Keratinocyte (primary cell): ENCODE results near the gene ATP8A2. TPM values are rescaled to one million over a fixed set of nuclear protein-coding genes. Genes with fewer than 3 reads are reported as not detected.

Source experiments
- DNase-seq: peaks from one replicate; pipeline ENCODE4 v3.0.0-alpha.2; 2011; ENCODE audit warnings: low read depth, missing footprints, low spot score
- FAIRE-seq: peaks from 2 replicates; lab custom pipeline; 2011; peaks lifted over from hg19 to GRCh38; lab: Jason Lieb, UNC
- H2AFZ ChIP-seq: 2 replicates; pipeline ENCODE4 v1.6.0; 2012; ENCODE audit warnings: low read length, control low read depth, inconsistent platforms; ENCODE audit not compliant: control insufficient read depth
- H3K27ac ChIP-seq: 2 replicates; pipeline ENCODE4 v1.5.1; 2011; ENCODE audit warnings: low read length; ENCODE audit not compliant: control insufficient read depth, insufficient read depth
- H3K27me3 ChIP-seq: 3 replicates; pipeline ENCODE4 v1.6.0; 2011; ENCODE audit warnings: low read length; ENCODE audit not compliant: control insufficient read depth, insufficient read depth; ENCODE audit errors: extremely low read depth
- H3K36me3 ChIP-seq, 2 experiments: 2 replicates in 1 of 2; 3 replicates in 1 of 2; pipeline ENCODE4 v1.5.1; 2011; ENCODE audit warnings: low read length in 2 of 2, mild to moderate bottlenecking in 1 of 2; ENCODE audit not compliant: control insufficient read depth in 2 of 2, insufficient read depth in 2 of 2; ENCODE audit errors: extremely low read depth in 1 of 2
- H3K4me1 ChIP-seq: 3 replicates; pipeline ENCODE4 v1.5.1; 2011; ENCODE audit warnings: low read length; ENCODE audit not compliant: control insufficient read depth, insufficient read depth; ENCODE audit errors: extremely low read depth
- H3K4me2 ChIP-seq: 3 replicates; pipeline ENCODE4 v1.6.0; 2011; ENCODE audit warnings: low read depth, low read length; ENCODE audit not compliant: control insufficient read depth, insufficient read depth; ENCODE audit errors: extremely low read depth
- H3K4me3 ChIP-seq, 3 experiments: fragments of 200-600 bp in 1 of 3; sonication (generic) in 1 of 3; 2 replicates in 2 of 3; 3 replicates in 1 of 3; pipeline ENCODE4 v1.5.1; 2011 to 2016; ENCODE audit warnings: low read length in 3 of 3, mild to moderate bottlenecking in 3 of 3, control low read depth in 2 of 3, inconsistent platforms in 1 of 3, low read depth in 1 of 3, mixed read lengths in 1 of 3, mixed run types in 1 of 3, moderate library complexity in 1 of 3; ENCODE audit not compliant: control insufficient read depth in 2 of 3, insufficient read depth in 2 of 3; ENCODE audit errors: extremely low read depth in 1 of 3
- H3K79me2 ChIP-seq: 2 replicates; pipeline ENCODE4 v1.6.0; 2012; ENCODE audit warnings: low read length; ENCODE audit not compliant: control insufficient read depth, insufficient read depth
- H3K9ac ChIP-seq: 3 replicates; pipeline ENCODE4 v1.6.0; 2011; ENCODE audit warnings: low read length; ENCODE audit not compliant: control insufficient read depth, insufficient read depth; ENCODE audit errors: extremely low read depth
- H3K9me1 ChIP-seq: 3 replicates; pipeline ENCODE4 v1.6.0; 2011; ENCODE audit warnings: low read length; ENCODE audit not compliant: control insufficient read depth, insufficient read depth; ENCODE audit errors: extremely low read depth
- H3K9me3 ChIP-seq: 2 replicates; pipeline ENCODE4 v1.5.1; 2012; ENCODE audit warnings: low read depth, low read length; ENCODE audit not compliant: control insufficient read depth
- H4K20me1 ChIP-seq: 3 replicates; pipeline ENCODE4 v1.6.0; 2011; ENCODE audit warnings: low read length; ENCODE audit not compliant: control insufficient read depth, insufficient read depth; ENCODE audit errors: extremely low read depth
- EZH2 ChIP-seq: IDR thresholded peaks from one replicate; pipeline ENCODE4 v1.6.1; 2012; ENCODE audit warnings: inconsistent platforms, mild to moderate bottlenecking, low read length, moderate library complexity
- dilution Hi-C: fragments of 300-500 bp; cut with MboI; formaldehyde crosslinking; loops from one replicate; pipeline ENCODE4 v1.7.0; 2020; ENCODE audit warnings: low sequenced_read_pairs; ENCODE audit not compliant: extremely low pct_ligation_motif_present
- polyA plus RNA-seq, 5 experiments: library from polyadenylated mRNA; depleted of rRNA in 3 of 5; stranded (reverse) in 3 of 5; stranded (forward) in 1 of 5; unstranded in 1 of 5; fragments of >200 nt; gene quantifications; 1 replicate in 1 of 5; 2 replicates in 3 of 5; 3 replicates in 1 of 5; pipeline versions ENCODE4 v1.2.1 to v1.2.3, GENCODE V29; 2011 to 2012; ENCODE audit warnings: missing spikeins in 2 of 5, low read depth in 1 of 5, low replicate concordance in 1 of 5
- TF ChIP-seq, protein P1 (sequence below), 3 experiments: IDR thresholded peaks in 1 of 3; conservative IDR thresholded peaks in 1 of 3; optimal IDR thresholded peaks in 1 of 3; 2 replicates in 2 of 3; 3 replicates in 1 of 3; pipeline versions ENCODE3 to v1.5.1; 2011; ENCODE audit warnings: low read length in 3 of 3, mild to moderate bottlenecking in 3 of 3, moderate library complexity in 2 of 3, control low read depth in 1 of 3, inconsistent platforms in 1 of 3; ENCODE audit not compliant: insufficient read depth in 2 of 3; ENCODE audit errors: extremely low read depth in 1 of 3

The ATP8A2 gene
- polyA plus RNA-seq, 1 donor (not counting 4 experiments of a cell fraction or from before 2014, with no cell fraction given), result 0.16 TPM

DNA sequence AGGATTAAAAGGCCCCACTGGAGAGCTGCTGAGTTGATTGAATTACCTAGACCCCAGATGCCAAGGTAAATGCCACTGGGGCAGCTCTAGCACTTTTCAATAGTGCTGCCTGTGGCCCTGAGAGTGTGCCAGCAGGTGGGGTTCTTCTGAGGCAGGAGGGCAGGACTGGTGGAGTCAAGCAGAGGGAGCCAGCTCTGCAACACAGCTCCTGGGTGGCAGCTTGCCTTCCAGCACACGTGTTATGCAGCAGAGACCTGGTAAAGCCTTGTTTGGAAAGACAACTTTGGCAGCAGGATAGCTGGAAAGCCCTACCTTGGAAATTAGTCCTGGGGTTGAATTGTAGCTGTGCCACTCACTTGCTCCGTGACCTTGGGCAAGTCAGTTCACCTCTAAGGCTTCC, 306.6 kb downstream of the ATP8A2 start:
- Histone ChIP-seq H3K79me2 (no peaks in the 10 kb centered on the region), H3K27me3 (no peaks in the 10 kb centered on the region)

DNA sequence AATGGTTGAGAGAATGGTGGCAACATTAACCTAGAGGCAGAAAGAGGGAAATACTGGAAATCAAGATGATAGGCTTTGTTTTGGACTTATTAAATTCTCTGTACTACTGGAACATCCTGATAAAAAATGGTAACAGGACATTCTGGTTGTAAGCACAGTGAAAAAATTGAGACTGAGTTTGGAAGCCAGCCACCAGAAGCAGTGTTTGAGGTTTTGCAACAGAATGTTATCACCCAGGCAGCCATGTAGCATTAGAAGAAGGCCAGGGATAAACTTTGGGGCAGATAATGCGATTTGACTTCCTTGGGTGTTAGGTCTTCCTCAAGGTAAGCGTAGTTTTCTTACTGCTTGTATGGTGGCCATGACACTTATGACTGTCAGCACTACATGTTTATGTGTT, 307.4 kb downstream of the ATP8A2 start:
- no peaks in the 10 kb centered on the region for H3K36me3 ChIP-seq
- TF ChIP-seq EZH2, result no peak
- TF ChIP-seq, protein P1, sequence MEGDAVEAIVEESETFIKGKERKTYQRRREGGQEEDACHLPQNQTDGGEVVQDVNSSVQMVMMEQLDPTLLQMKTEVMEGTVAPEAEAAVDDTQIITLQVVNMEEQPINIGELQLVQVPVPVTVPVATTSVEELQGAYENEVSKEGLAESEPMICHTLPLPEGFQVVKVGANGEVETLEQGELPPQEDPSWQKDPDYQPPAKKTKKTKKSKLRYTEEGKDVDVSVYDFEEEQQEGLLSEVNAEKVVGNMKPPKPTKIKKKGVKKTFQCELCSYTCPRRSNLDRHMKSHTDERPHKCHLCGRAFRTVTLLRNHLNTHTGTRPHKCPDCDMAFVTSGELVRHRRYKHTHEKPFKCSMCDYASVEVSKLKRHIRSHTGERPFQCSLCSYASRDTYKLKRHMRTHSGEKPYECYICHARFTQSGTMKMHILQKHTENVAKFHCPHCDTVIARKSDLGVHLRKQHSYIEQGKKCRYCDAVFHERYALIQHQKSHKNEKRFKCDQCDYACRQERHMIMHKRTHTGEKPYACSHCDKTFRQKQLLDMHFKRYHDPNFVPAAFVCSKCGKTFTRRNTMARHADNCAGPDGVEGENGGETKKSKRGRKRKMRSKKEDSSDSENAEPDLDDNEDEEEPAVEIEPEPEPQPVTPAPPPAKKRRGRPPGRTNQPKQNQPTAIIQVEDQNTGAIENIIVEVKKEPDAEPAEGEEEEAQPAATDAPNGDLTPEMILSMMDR (optimal IDR thresholded peaks at IDR 0.05 in 1 of 3, IDR thresholded peaks at IDR 0.05 in 1 of 3, conservative IDR thresholded peaks at IDR 0.05 in 1 of 3; ENCODE audit: extremely low read depth in 1 of 3, insufficient read depth in 2 of 3, low read length in 3 of 3), result no peak
- dilution Hi-C loops, result no loop called here
- H3K79me2 ChIP-seq, result no peaks in the 10 kb centered on the region
- H3K9ac ChIP-seq, result no peak overlapping the region
- H3K4me2 ChIP-seq, result no peak overlapping the region
- no peak overlapping the region for H2AFZ ChIP-seq
- no peak overlapping the region for H3K4me3 ChIP-seq
- DNase-seq, result no peak
- H4K20me1 ChIP-seq, result no peaks in the 10 kb centered on the region
- no peaks in the 10 kb centered on the region for H3K9me3 ChIP-seq
- H3K4me1 ChIP-seq, result no peaks in the 10 kb centered on the region
- no peaks in the 10 kb centered on the region for H3K27me3 ChIP-seq
- no peak for FAIRE-seq
- H3K27ac ChIP-seq, result no peak overlapping the region
- H3K9me1 ChIP-seq, result no peaks in the 10 kb centered on the region

More for the DNA sequence above, 306.6 kb downstream of the ATP8A2 start:
- Histone ChIP-seq H3K4me1 (no peaks in the 10 kb centered on the region), H3K36me3 (no peaks in the 10 kb centered on the region), H3K9me3 (no peaks in the 10 kb centered on the region), H3K9me1 (no peaks in the 10 kb centered on the region), H3K9ac (no peak overlapping the region), H2AFZ (no peak overlapping the region), H3K4me3 (no peak overlapping the region), H4K20me1 (no peaks in the 10 kb centered on the region), H3K4me2 (no peak overlapping the region), H3K27ac (no peak overlapping the region)
- FAIRE-seq (no peak), DNase-seq (no peak)
- TF ChIP-seq, protein P1 (optimal IDR thresholded peaks at IDR 0.05 in 1 of 3, IDR thresholded peaks at IDR 0.05 in 1 of 3, conservative IDR thresholded peaks at IDR 0.05 in 1 of 3; ENCODE audit: extremely low read depth in 1 of 3, insufficient read depth in 2 of 3, low read length in 3 of 3), result peak in 2 of 3 experiments; percentile 25 to 28
- no peak for TF ChIP-seq EZH2
- dilution Hi-C loops, result no loop called here
